ENCODE results near the gene C3orf52. TPM values are rescaled to one million over a fixed set of nuclear protein-coding genes. Genes with fewer than 3 reads are reported as not detected.
"Not testable (repeated sequence)": the region's sequence is repeated elsewhere in the genome, so short reads cannot be mapped to it uniquely, and the experiment has no call there.

Gene C3orf52
- total RNA-seq (1 to 10 TPM in 4 of 5 donors, under 1 TPM in 1; 0.95 to 2.2 (median 1.5) TPM), total RNA-seq (1.1 to 12.0 (median 2.3) reads per million in 29 experiments)
- total RNA-seq (2013) = 2.7 TPM

- Mint-ChIP-seq H3K4me1 (peaks cover 29 to 52% (median 42%) of the 10 kb centered on the region in 3 donors), H3K4me3 (peak within 1 kb of the TSS; percentile 80 to 82 (median 81)), H3K36me3 (no peaks in the 10 kb centered on the region), H3K27me3 (peaks cover 0 to 18% of the 10 kb centered on the region in 2 donors), H3K27ac (peak within 1 kb of the TSS in 1 of 2 donors; percentile 76), H3K9me3 (no peaks in the 10 kb centered on the region)
- Histone ChIP-seq H3K27ac (ENCODE audit: low read length) (no peak within 1 kb of the TSS), H3K9me3 (no peaks in the 10 kb centered on the region), H3K27me3 (replicated peaks in 1 of 2; ENCODE audit: control insufficient read depth in 2 of 2, extremely low read depth in 1 of 2, insufficient read depth in 2 of 2, low read length in 1 of 2) (peaks cover 0 to 9% of the 10 kb centered on the region in 2 experiments), H3K4me3 (ENCODE audit: control insufficient read depth in 1 of 2, extremely low read depth in 1 of 2, low read length in 1 of 2) (peak within 1 kb of the TSS; percentile 69 to 72), H3K36me3 (ENCODE audit: control insufficient read depth in 2 of 2, extremely low read depth in 1 of 2, insufficient read depth in 1 of 2, low read length in 1 of 2) (no peaks in the 10 kb centered on the region), H3K4me1 (ENCODE audit: control insufficient read depth in 1 of 2, extremely low read depth in 1 of 2, insufficient read depth in 2 of 2, low read length in 2 of 2) (peaks cover 21 to 26% of the 10 kb centered on the region in 2 experiments)
- peak in 33 of 35 experiments; percentile 9 to 61 (median 28) for DNase-seq
- 3% methylated on average over 45 of the region's 67 CpGs for WGBS (ENCODE audit: insufficient coverage)
- POLR2A ChIA-PET = no interaction called here
- CTCF ChIA-PET = no interaction called here
- ATAC-seq (replicated peaks in 1 of 4) = peak; percentile 80 to 88 (median 84)
Measured at GRCh38 chr3:112086076-112086854, at the start of gene C3orf52. Gene C3orf52, plus strand, starts transcription at chr3:112086389. Its CDS starts 19 bp downstream, at chr3:112086408.

GRCh38 chr3:112037194-112037593 is 49.0 kb upstream of the C3orf52 start:
- H3K4me1 ChIP-seq (ENCODE audit: control insufficient read depth in 1 of 2, extremely low read depth in 1 of 2, insufficient read depth in 2 of 2, low read length in 2 of 2); H3K4me1 Mint-ChIP-seq; H3K36me3 Mint-ChIP-seq; H3K27me3 ChIP-seq (replicated peaks in 1 of 2; ENCODE audit: control insufficient read depth in 2 of 2, extremely low read depth in 1 of 2, insufficient read depth in 2 of 2, low read length in 1 of 2); ATAC-seq (replicated peaks in 1 of 4); DNase-seq; H3K9me3 ChIP-seq; H3K4me3 ChIP-seq (ENCODE audit: control insufficient read depth in 1 of 2, extremely low read depth in 1 of 2, low read length in 1 of 2); CTCF ChIA-PET; H3K36me3 ChIP-seq (ENCODE audit: control insufficient read depth in 2 of 2, extremely low read depth in 1 of 2, insufficient read depth in 1 of 2, low read length in 1 of 2); H3K27me3 Mint-ChIP-seq; H3K27ac ChIP-seq (ENCODE audit: low read length); POLR2A ChIA-PET; H3K27ac Mint-ChIP-seq; H3K4me3 Mint-ChIP-seq; H3K9me3 Mint-ChIP-seq: not testable (repeated sequence)
- WGBS (ENCODE audit: insufficient coverage) = no CpG with 5 or more reads among the region's 4 CpGs

GRCh38 chr3:112038863-112039262 is 47.3 kb upstream of the C3orf52 start:
- ChIA-PET CTCF (interaction anchor here (0.6 to 2.0 kb wide), 5 partner anchors 26 to 415 kb away, joined by 3 to 6 read pairs (median 4); no protein-coding TSS in a partner anchor), POLR2A (no interaction called here)
- no peak for DNase-seq
- H3K27ac ChIP-seq (ENCODE audit: low read length) = no peak overlapping the region
- ATAC-seq (replicated peaks in 1 of 4) = no peak
- H3K36me3 ChIP-seq (ENCODE audit: control insufficient read depth in 2 of 2, extremely low read depth in 1 of 2, insufficient read depth in 1 of 2, low read length in 1 of 2) = no peaks in the 10 kb centered on the region
- H3K4me3 ChIP-seq (ENCODE audit: control insufficient read depth in 1 of 2, extremely low read depth in 1 of 2, low read length in 1 of 2) = no peak overlapping the region
- H3K9me3 ChIP-seq = no peaks in the 10 kb centered on the region
- no peaks in the 10 kb centered on the region for H3K27me3 ChIP-seq (replicated peaks in 1 of 2; ENCODE audit: control insufficient read depth in 2 of 2, extremely low read depth in 1 of 2, insufficient read depth in 2 of 2, low read length in 1 of 2)
- Mint-ChIP-seq H3K36me3 (no peaks in the 10 kb centered on the region), H3K9me3 (peaks cover 0 to 3% (median 0%) of the 10 kb centered on the region in 3 donors), H3K4me1 (no peaks in the 10 kb centered on the region), H3K4me3 (no peak overlapping the region), H3K27me3 (peaks cover 0 to 4% of the 10 kb centered on the region in 2 donors), H3K27ac (no peak overlapping the region)
- WGBS (ENCODE audit: insufficient coverage) = 100% methylated on average over 2 of the region's 3 CpGs
- no peaks in the 10 kb centered on the region for H3K4me1 ChIP-seq (ENCODE audit: control insufficient read depth in 1 of 2, extremely low read depth in 1 of 2, insufficient read depth in 2 of 2, low read length in 2 of 2)

DNA sequence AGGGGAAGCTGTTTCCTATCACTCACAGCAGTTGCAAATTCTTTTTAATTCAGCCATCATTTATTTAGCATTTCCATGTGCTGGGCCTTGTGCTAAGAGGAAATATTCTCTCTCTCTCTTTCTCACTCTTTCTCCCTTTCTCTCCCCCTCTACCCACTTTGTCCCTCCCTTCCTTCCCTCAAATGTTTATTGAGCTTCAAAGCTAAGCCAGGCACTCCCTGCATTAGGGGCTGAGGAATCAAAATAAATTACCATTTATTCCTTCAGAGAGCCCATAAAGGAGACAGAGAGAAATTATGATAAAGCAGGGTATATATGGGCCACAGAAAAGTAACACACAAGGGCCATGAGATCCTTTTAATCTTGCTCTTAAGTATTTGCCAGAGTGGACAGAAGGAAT is 44.9 kb upstream of the C3orf52 start:
- H3K27ac Mint-ChIP-seq = no peak overlapping the region
- POLR2A ChIA-PET = no interaction called here
- Histone ChIP-seq H3K27me3 (replicated peaks in 1 of 2; ENCODE audit: control insufficient read depth in 2 of 2, extremely low read depth in 1 of 2, insufficient read depth in 2 of 2, low read length in 1 of 2) (no peaks in the 10 kb centered on the region), H3K9me3 (no peaks in the 10 kb centered on the region), H3K36me3 (ENCODE audit: control insufficient read depth in 2 of 2, extremely low read depth in 1 of 2, insufficient read depth in 1 of 2, low read length in 1 of 2) (no peaks in the 10 kb centered on the region), H3K4me1 (ENCODE audit: control insufficient read depth in 1 of 2, extremely low read depth in 1 of 2, insufficient read depth in 2 of 2, low read length in 2 of 2) (no peaks in the 10 kb centered on the region), H3K4me3 (ENCODE audit: control insufficient read depth in 1 of 2, extremely low read depth in 1 of 2, low read length in 1 of 2) (no peak overlapping the region), H3K27ac (ENCODE audit: low read length) (no peak overlapping the region)
- H3K4me3 Mint-ChIP-seq = no peak overlapping the region
- DNase-seq (no peak), ATAC-seq (replicated peaks in 1 of 4) (no peak)
- CTCF ChIA-PET = interaction anchor here in 1 of 2 donors (0.6 to 1.5 kb wide), 4 partner anchors 10 to 798 kb away, joined by 3 to 4 read pairs (median 3); no protein-coding TSS in a partner anchor
- no peaks in the 10 kb centered on the region for H3K4me1 Mint-ChIP-seq
- H3K9me3 Mint-ChIP-seq = peaks cover 0 to 3% (median 0%) of the 10 kb centered on the region in 3 donors
- peaks cover 0 to 4% of the 10 kb centered on the region in 2 donors for H3K27me3 Mint-ChIP-seq
- no peaks in the 10 kb centered on the region for H3K36me3 Mint-ChIP-seq

DNA sequence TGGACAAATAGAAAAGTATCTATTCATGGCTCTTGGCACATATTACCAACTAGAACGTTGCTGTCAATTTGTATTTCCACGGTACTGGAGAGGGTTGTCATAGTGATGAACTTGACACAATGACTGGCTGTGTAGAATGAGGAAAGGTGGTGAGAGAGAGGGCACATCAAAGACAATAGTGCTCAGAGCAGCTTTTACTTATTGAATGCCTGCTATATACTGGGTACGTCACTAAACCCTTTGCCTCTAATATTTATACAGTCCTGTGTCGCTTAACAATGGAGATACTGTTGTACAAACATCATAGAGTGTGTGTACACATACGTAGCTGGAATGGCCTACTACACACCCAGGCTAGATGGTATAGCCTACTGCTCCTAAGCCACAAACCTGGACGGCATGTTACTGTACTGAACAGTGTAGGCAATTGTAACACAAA is 43.3 kb upstream of the C3orf52 start:
- Histone ChIP-seq H3K27ac (ENCODE audit: low read length) (no peak overlapping the region), H3K4me3 (ENCODE audit: control insufficient read depth in 1 of 2, extremely low read depth in 1 of 2, low read length in 1 of 2) (no peak overlapping the region), H3K9me3 (no peaks in the 10 kb centered on the region), H3K4me1 (ENCODE audit: control insufficient read depth in 1 of 2, extremely low read depth in 1 of 2, insufficient read depth in 2 of 2, low read length in 2 of 2) (no peaks in the 10 kb centered on the region), H3K27me3 (replicated peaks in 1 of 2; ENCODE audit: control insufficient read depth in 2 of 2, extremely low read depth in 1 of 2, insufficient read depth in 2 of 2, low read length in 1 of 2) (no peaks in the 10 kb centered on the region), H3K36me3 (ENCODE audit: control insufficient read depth in 2 of 2, extremely low read depth in 1 of 2, insufficient read depth in 1 of 2, low read length in 1 of 2) (no peaks in the 10 kb centered on the region)
- no peaks in the 10 kb centered on the region for H3K36me3 Mint-ChIP-seq
- no peak overlapping the region for H3K4me3 Mint-ChIP-seq
- H3K9me3 Mint-ChIP-seq = no peaks in the 10 kb centered on the region
- H3K4me1 Mint-ChIP-seq = no peaks in the 10 kb centered on the region
- ChIA-PET POLR2A (no interaction called here), CTCF (interaction anchor here (0.5 to 1.5 kb wide), 20 partner anchors 8 to 1369 kb away, joined by 3 to 13 read pairs (median 3); partner anchors contain the start of genes ABHD10 (in 1 of the 2) and TMPRSS7 (in 1 of the 2))
- DNase-seq (no peak), ATAC-seq (replicated peaks in 1 of 4) (no peak)
- H3K27me3 Mint-ChIP-seq = peaks cover 0 to 4% of the 10 kb centered on the region in 2 donors
- 100% methylated on average over 2 of the region's 6 CpGs for WGBS (ENCODE audit: insufficient coverage)
- H3K27ac Mint-ChIP-seq = no peak overlapping the region

GRCh38 chr3:112043621-112044201 is 42.5 kb upstream of the C3orf52 start:
- Mint-ChIP-seq H3K9me3 (no peaks in the 10 kb centered on the region), H3K36me3 (no peaks in the 10 kb centered on the region), H3K4me3 (no peak overlapping the region), H3K27ac (no peak overlapping the region), H3K4me1 (no peaks in the 10 kb centered on the region), H3K27me3 (peaks cover 0 to 4% of the 10 kb centered on the region in 2 donors)
- Histone ChIP-seq H3K9me3 (no peaks in the 10 kb centered on the region), H3K27me3 (replicated peaks in 1 of 2; ENCODE audit: control insufficient read depth in 2 of 2, extremely low read depth in 1 of 2, insufficient read depth in 2 of 2, low read length in 1 of 2) (no peaks in the 10 kb centered on the region), H3K4me3 (ENCODE audit: control insufficient read depth in 1 of 2, extremely low read depth in 1 of 2, low read length in 1 of 2) (no peak overlapping the region), H3K27ac (ENCODE audit: low read length) (no peak overlapping the region), H3K4me1 (ENCODE audit: control insufficient read depth in 1 of 2, extremely low read depth in 1 of 2, insufficient read depth in 2 of 2, low read length in 2 of 2) (no peaks in the 10 kb centered on the region), H3K36me3 (ENCODE audit: control insufficient read depth in 2 of 2, extremely low read depth in 1 of 2, insufficient read depth in 1 of 2, low read length in 1 of 2) (no peaks in the 10 kb centered on the region)
- ATAC-seq (replicated peaks in 1 of 4) (peak; percentile 88 to 97 (median 90)), DNase-seq (peak in 34 of 35 experiments; percentile 9 to 76 (median 31))
- 8% methylated on average over 6 of the region's 7 CpGs for WGBS (ENCODE audit: insufficient coverage)
- POLR2A ChIA-PET = no interaction called here
- CTCF ChIA-PET = interaction anchor here (0.5 to 1.6 kb wide), 22 partner anchors 9 to 1368 kb away, joined by 3 to 13 read pairs (median 3); partner anchors contain the start of genes ABHD10 (in 1 of the 2) and TMPRSS7 (in 1 of the 2)
